NCI-H2081 treated with DMSO at 0.1 percent for 48 hours (cell line): Measurements from ENCODE around the gene LARP4.

Experiments used
- DNase-seq: peaks from one replicate; lab custom pipeline; 2025; lab: John Stamatoyannopoulos, UW

Gene LARP4

GRCh38 chr12:50527359-50527726 is 126.7 kb downstream of the LARP4 start:
- DNase-seq, result no peak

GRCh38 chr12:50528800-50529199 is 128.1 kb downstream of the LARP4 start:
- DNase-seq, result no peak

GRCh38 chr12:50529345-50529744 is 128.7 kb downstream of the LARP4 start:
- no peak for DNase-seq
